A549 (cell line): ENCODE results near the gene CDH4. TPM values are rescaled to one million over a fixed set of nuclear protein-coding genes. Genes with fewer than 3 reads are reported as not detected.

Experiments used
- ATAC-seq, 2 experiments: fragments of 200-7000 bp in 1 of 2; fragments of >200 bp in 1 of 2; cut with Nextera tagmentation in 1 of 2; cut with Tn5 transposase in 1 of 2; 3 replicates each; pipeline versions ENCODE4 v1.8.0 to v1.9.1; 2018 to 2020; ENCODE audit warnings: mild to moderate bottlenecking in 1 of 2, moderate library complexity in 1 of 2
- CTCF ChIA-PET: fragments of 300-600 bp; sonication (Branson Sonifier 250); formaldehyde crosslinking; extraction: SDS; loops from one replicate; lab custom pipeline; 2021; ENCODE audit warnings: antibody characterized with exemption, inconsistent platforms; lab: Yijun Ruan, JAX
- POLR2A ChIA-PET: fragments of 350-600 bp; formaldehyde crosslinking; extraction: SDS; loops from one replicate; lab custom pipeline; 2021; ENCODE audit warnings: antibody characterized with exemption, inconsistent platforms; lab: Yijun Ruan, JAX
- DNase-seq, 2 experiments: peaks; one replicate each; pipeline versions ENCODE4 v3.0.0 to v3.0.0-alpha.2; 2011 to 2016; ENCODE audit warnings: low read depth in 1 of 2, low spot score in 1 of 2
- FAIRE-seq: peaks from 2 replicates; lab custom pipeline; 2011; peaks lifted over from hg19 to GRCh38; lab: Jason Lieb, UNC
- H3K27ac ChIP-seq, 2 experiments: fragments of >200 bp; sonication (Bioruptor Twin); formaldehyde crosslinking; 3 replicates each; pipeline ENCODE4 v1.5.1; 2016 to 2017
- H3K4me1 ChIP-seq: fragments of >200 bp; sonication (Bioruptor Twin); formaldehyde crosslinking; 3 replicates; pipeline ENCODE4 v1.6.1; 2016
- H3K4me2 ChIP-seq: fragments of >200 bp; sonication (Bioruptor Twin); formaldehyde crosslinking; 3 replicates; pipeline ENCODE4 v1.6.1; 2016
- H3K4me3 ChIP-seq: fragments of >200 bp; sonication (Bioruptor Twin); formaldehyde crosslinking; 3 replicates; pipeline ENCODE4 v1.5.1; 2016
- H3K9me3 ChIP-seq: fragments of >200 bp; sonication (Bioruptor Twin); formaldehyde crosslinking; 3 replicates; pipeline ENCODE4 v1.6.1; 2016
- BCL3 ChIP-seq: fragments of >200 bp; sonication (Bioruptor Twin); formaldehyde crosslinking; IDR thresholded peaks from 3 replicates; pipeline ENCODE4 v1.6.1; 2016
- CBX8 ChIP-seq: fragments of 200-600 bp; sonication (generic); IDR thresholded peaks from 2 replicates; pipeline ENCODE4 v1.6.1; 2016
- EHMT2 ChIP-seq: fragments of 200-600 bp; sonication (generic); IDR thresholded peaks from 2 replicates; pipeline ENCODE4 v1.6.1; 2016; ENCODE audit warnings: antibody characterized with exemption, low read depth, mild to moderate bottlenecking, moderate library complexity
- EP300 ChIP-seq, 2 experiments: fragments of >200 bp; sonication (Bioruptor Twin); formaldehyde crosslinking; IDR thresholded peaks; 2 replicates in 1 of 2; 3 replicates in 1 of 2; pipeline ENCODE4 v1.6.1; 2016 to 2017
- ESRRA ChIP-seq: fragments of 150-350 bp; IDR thresholded peaks from 2 replicates; pipeline ENCODE4 v1.6.1; 2014; ENCODE audit warnings: mild to moderate bottlenecking, low read length, borderline replicate concordance
- FOSL2 ChIP-seq, 2 experiments: fragments of 450-650 bp in 1 of 2; fragments of >200 bp in 1 of 2; sonication (Bioruptor Twin) in 1 of 2; formaldehyde crosslinking; IDR thresholded peaks; 2 replicates each; pipeline versions ENCODE4 v1.5.0 to v1.6.1; 2016 to 2020; ENCODE audit warnings: mild to moderate bottlenecking in 1 of 2, moderate library complexity in 1 of 2
- FOXS1 ChIP-seq: fragments of 250-450 bp; sonication (Bioruptor Pico); IDR thresholded peaks from 2 replicates; pipeline ENCODE4 v1.5.0; 2020; ENCODE audit warnings: mild to moderate bottlenecking, moderate library complexity
- HOXA7 ChIP-seq: fragments of 250-450 bp; sonication (Bioruptor Pico); IDR thresholded peaks from 2 replicates; pipeline ENCODE4 v1.5.0; 2020; ENCODE audit warnings: mild to moderate bottlenecking, moderate library complexity
- JUN ChIP-seq, 2 experiments: fragments of >200 bp; sonication (Bioruptor Twin); formaldehyde crosslinking; IDR thresholded peaks; 2 replicates in 1 of 2; 3 replicates in 1 of 2; pipeline ENCODE4 v1.6.1; 2016 to 2017
- MAFK ChIP-seq: fragments of 450-650 bp; IDR thresholded peaks from 2 replicates; pipeline ENCODE4 v1.6.1; 2014; ENCODE audit not compliant: partially characterized antibody
- MYC ChIP-seq: IDR thresholded peaks from 2 replicates; pipeline ENCODE4 v1.6.1; 2012; ENCODE audit warnings: mild to moderate bottlenecking, inconsistent platforms, low read length, improper control_type of control experiment, borderline replicate concordance
- NPAS2 ChIP-seq: fragments of 250-450 bp; sonication (Bioruptor Pico); IDR thresholded peaks from 2 replicates; pipeline ENCODE4 v1.8.0; 2022; ENCODE audit warnings: mild to moderate bottlenecking, moderate library complexity, borderline replicate concordance
- NR3C1 ChIP-seq: fragments of >200 bp; sonication (Bioruptor Twin); formaldehyde crosslinking; IDR thresholded peaks from 3 replicates; pipeline ENCODE4 v1.6.1; 2017
- POLR2AphosphoS2 ChIP-seq: conservative IDR thresholded peaks from 2 replicates; pipeline ENCODE4 v1.6.1; 2012; ENCODE audit warnings: low read length, improper control_type of control experiment, inconsistent platforms
- RAD21 ChIP-seq, 2 experiments: fragments of >200 bp in 1 of 2; sonication (Bioruptor Twin) in 1 of 2; formaldehyde crosslinking in 1 of 2; IDR thresholded peaks in 1 of 2; conservative IDR thresholded peaks in 1 of 2; 2 replicates in 1 of 2; 3 replicates in 1 of 2; pipeline ENCODE4 v1.6.1; 2012 to 2018; ENCODE audit warnings: inconsistent platforms in 1 of 2
- RARB ChIP-seq: fragments of 250-450 bp; sonication (Bioruptor Pico); IDR thresholded peaks from 2 replicates; pipeline ENCODE4 v1.8.0; 2021; ENCODE audit warnings: mild to moderate bottlenecking, moderate library complexity
- REST ChIP-seq: fragments of 200-600 bp; sonication (generic); IDR thresholded peaks from 2 replicates; pipeline ENCODE4 v1.6.1; 2016; ENCODE audit warnings: antibody characterized with exemption, mild to moderate bottlenecking, moderate library complexity
- SMC3 ChIP-seq: fragments of >200 bp; sonication (Bioruptor Twin); formaldehyde crosslinking; IDR thresholded peaks from 3 replicates; pipeline ENCODE4 v1.6.1; 2018; ENCODE audit warnings: inconsistent platforms
- SREBF2 ChIP-seq: fragments of 450-650 bp; IDR thresholded peaks from 2 replicates; pipeline ENCODE4 v1.6.1; 2014; ENCODE audit warnings: mild to moderate bottlenecking, moderate library complexity
- TFCP2L1 ChIP-seq: fragments of 250-450 bp; sonication (Bioruptor Pico); IDR thresholded peaks from 2 replicates; pipeline ENCODE4 v1.5.0; 2021; ENCODE audit warnings: mild to moderate bottlenecking
- ZC3H11A ChIP-seq: fragments of 450-650 bp; IDR thresholded peaks from 2 replicates; pipeline ENCODE4 v1.6.1; 2014; ENCODE audit warnings: antibody characterized with exemption, mild to moderate bottlenecking
- ZFP36 ChIP-seq: fragments of 450-650 bp; IDR thresholded peaks from 2 replicates; pipeline ENCODE4 v1.6.1; 2014; ENCODE audit warnings: borderline replicate concordance; ENCODE audit not compliant: partially characterized antibody
- ZNF302 ChIP-seq: fragments of 250-450 bp; sonication (Bioruptor Pico); IDR thresholded peaks from 2 replicates; pipeline ENCODE4 v1.9.0; 2021; ENCODE audit warnings: inconsistent platforms, mild to moderate bottlenecking, moderate library complexity
- WGBS: methylation state at CpG from one replicate; pipeline ENCODE4 v1.1.6; 2017; ENCODE audit errors: missing lambda C conversion rate; 5-methylcytosine and 5-hydroxymethylcytosine counted together
- polyA plus RNA-seq, 4 experiments: library from polyadenylated mRNA; depleted of rRNA in 3 of 4; stranded (reverse); fragments of >200 nt; fragmentation: RNase III in 1 of 4; extraction: RNeasy Plus Mini Kit Qiagen cat#74134 plus additional on column Dnase treatment in 1 of 4; gene quantifications; 2 replicates in 3 of 4; 3 replicates in 1 of 4; pipeline ENCODE4 v1.2.3, GENCODE V29; 2011 to 2017
- TF ChIP-seq, protein P1 (sequence below): fragments of 250-450 bp; sonication (Bioruptor Pico); IDR thresholded peaks from 2 replicates; pipeline ENCODE4 v1.5.0; 2021; ENCODE audit warnings: mild to moderate bottlenecking, moderate library complexity, borderline replicate concordance

The CDH4 gene
- polyA plus RNA-seq, 2 of the 4 experiments (the other 2 are of a cell fraction): 3.4 to 10.3 TPM

DNA sequence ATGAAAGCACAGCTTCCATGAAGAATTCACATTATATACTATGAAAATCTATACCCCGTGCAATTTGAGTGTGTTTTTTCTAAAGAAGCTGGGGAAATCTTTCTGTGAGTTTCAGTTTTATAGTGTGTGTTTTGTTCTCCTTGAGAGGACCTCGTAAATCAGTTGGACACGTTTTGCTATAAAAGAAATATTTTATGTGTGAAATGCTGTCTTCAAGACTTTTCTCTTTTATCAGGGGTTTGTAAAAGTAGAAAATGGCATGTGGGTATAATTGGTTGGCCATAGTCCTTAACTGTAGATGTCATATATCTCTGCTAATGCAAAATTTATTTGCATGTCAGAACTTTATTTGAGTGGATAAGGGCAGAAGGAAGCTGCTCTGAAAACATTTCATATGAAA, 186.2 kb downstream of the CDH4 start:
- H3K4me1 ChIP-seq: peaks cover 8% of the 10 kb centered on the region; the same call in 2 of the 3 replicates
- no peak for ATAC-seq
- no peak for TF ChIP-seq REST
- no peak overlapping the region for H3K27ac ChIP-seq
- POLR2A ChIA-PET: no interaction called here
- DNase-seq: no peak
- no peak overlapping the region for H3K4me3 ChIP-seq
- WGBS: 76% methylated on average over 3 of the region's 3 CpGs
- CTCF ChIA-PET: interaction anchor here (1.7 kb wide), 1 partner anchor 12 kb away, joined by 5 read pairs; no protein-coding TSS in a partner anchor
- no peak overlapping the region for H3K4me2 ChIP-seq
- FAIRE-seq: no peak
- H3K9me3 ChIP-seq: no peaks in the 10 kb centered on the region

- ChIA-PET POLR2A (no interaction called here), CTCF (interaction anchor here (0.9 to 1.7 kb wide), 2 partner anchors 13 to 935 kb away, joined by 3 to 5 read pairs; no protein-coding TSS in a partner anchor)
- TF ChIP-seq FOSL2 (IDR thresholded peaks at IDR 0.05) (no peak), FOSL2 (CRISPR knock-in tag; IDR thresholded peaks at IDR 0.05) (no peak), TFCP2L1 (CRISPR knock-in tag) (no peak), ZC3H11A (no peak), HOXA7 (CRISPR knock-in tag) (no peak)
- Histone ChIP-seq H3K27ac (no peak overlapping the region), H3K4me2 (no peak overlapping the region), H3K4me3 (no peak overlapping the region), H3K4me1 (peaks cover 8% of the 10 kb centered on the region; the same call in 2 of the 3 replicates), H3K9me3 (no peaks in the 10 kb centered on the region)
- FAIRE-seq (no peak), ATAC-seq (no peak), DNase-seq (no peak)
- WGBS: 74% methylated on average over 7 of the region's 7 CpGs
These were observed 187.2 kb downstream of the CDH4 start for GRCh38 chr20:61439251-61439650.

GRCh38 chr20:61440548-61441055, 188.5 kb downstream of the CDH4 start:
- Histone ChIP-seq H3K27ac (no peak overlapping the region), H3K4me3 (no peak overlapping the region), H3K9me3 (no peaks in the 10 kb centered on the region), H3K4me1 (peaks cover 8% of the 10 kb centered on the region; the same call in 2 of the 3 replicates), H3K4me2 (no peak overlapping the region)
- DNase-seq: no peak
- 77% methylated on average over 13 of the region's 14 CpGs for WGBS
- no peak for FAIRE-seq
- ChIA-PET POLR2A (no interaction called here), CTCF (no interaction called here)
- no peak for ATAC-seq
- no peak for TF ChIP-seq NPAS2 (CRISPR knock-in tag)
- TF ChIP-seq ESRRA: no peak
- no peak for TF ChIP-seq JUN (IDR thresholded peaks at IDR 0.05)
- TF ChIP-seq CBX8: no peak
- TF ChIP-seq POLR2AphosphoS2: no peak
- TF ChIP-seq ZNF302 (CRISPR knock-in tag): no peak
- no peak for TF ChIP-seq FOXS1 (CRISPR knock-in tag)
- no peak for TF ChIP-seq NR3C1
- TF ChIP-seq, protein P1, sequence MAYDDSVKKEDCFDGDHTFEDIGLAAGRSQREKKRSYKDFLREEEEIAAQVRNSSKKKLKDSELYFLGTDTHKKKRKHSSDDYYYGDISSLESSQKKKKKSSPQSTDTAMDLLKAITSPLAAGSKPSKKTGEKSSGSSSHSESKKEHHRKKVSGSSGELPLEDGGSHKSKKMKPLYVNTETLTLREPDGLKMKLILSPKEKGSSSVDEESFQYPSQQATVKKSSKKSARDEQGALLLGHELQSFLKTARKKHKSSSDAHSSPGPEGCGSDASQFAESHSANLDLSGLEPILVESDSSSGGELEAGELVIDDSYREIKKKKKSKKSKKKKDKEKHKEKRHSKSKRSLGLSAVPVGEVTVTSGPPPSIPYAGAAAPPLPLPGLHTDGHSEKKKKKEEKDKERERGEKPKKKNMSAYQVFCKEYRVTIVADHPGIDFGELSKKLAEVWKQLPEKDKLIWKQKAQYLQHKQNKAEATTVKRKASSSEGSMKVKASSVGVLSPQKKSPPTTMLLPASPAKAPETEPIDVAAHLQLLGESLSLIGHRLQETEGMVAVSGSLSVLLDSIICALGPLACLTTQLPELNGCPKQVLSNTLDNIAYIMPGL (CRISPR knock-in tag): no peak
- TF ChIP-seq ZFP36: no peak
- TF ChIP-seq SREBF2: no peak
- no peak for TF ChIP-seq MYC
- no peak for TF ChIP-seq EP300 (IDR thresholded peaks at IDR 0.05)
- TF ChIP-seq RARB: no peak
- TF ChIP-seq BCL3: no peak
- no peak for TF ChIP-seq SMC3
- no peak for TF ChIP-seq MAFK
- TF ChIP-seq RAD21 (conservative IDR thresholded peaks at IDR 0.05 in 1 of 2, IDR thresholded peaks at IDR 0.05 in 1 of 2): no peak
- no peak for TF ChIP-seq EHMT2
